ENCODE results near the gene TIAM2.

TIAM2 gene

DNA sequence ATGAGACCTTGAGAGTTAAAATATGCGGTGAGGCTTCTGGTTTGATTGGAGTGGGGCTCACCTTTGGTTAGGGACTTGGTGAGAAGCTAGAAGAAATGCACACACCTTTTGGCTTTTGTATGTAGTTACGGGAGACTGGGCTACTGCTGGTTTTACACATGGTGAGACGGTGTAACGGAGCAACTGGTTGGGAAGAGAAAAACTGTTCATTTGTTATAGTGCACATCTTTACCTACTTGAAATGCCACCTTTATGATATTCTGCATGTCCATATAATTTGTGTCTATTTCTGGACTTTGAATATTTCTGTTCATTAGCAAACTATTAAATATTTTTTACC, 31.6 kb downstream of the TIAM2 start:
- DNase-seq, result no peak

DNA sequence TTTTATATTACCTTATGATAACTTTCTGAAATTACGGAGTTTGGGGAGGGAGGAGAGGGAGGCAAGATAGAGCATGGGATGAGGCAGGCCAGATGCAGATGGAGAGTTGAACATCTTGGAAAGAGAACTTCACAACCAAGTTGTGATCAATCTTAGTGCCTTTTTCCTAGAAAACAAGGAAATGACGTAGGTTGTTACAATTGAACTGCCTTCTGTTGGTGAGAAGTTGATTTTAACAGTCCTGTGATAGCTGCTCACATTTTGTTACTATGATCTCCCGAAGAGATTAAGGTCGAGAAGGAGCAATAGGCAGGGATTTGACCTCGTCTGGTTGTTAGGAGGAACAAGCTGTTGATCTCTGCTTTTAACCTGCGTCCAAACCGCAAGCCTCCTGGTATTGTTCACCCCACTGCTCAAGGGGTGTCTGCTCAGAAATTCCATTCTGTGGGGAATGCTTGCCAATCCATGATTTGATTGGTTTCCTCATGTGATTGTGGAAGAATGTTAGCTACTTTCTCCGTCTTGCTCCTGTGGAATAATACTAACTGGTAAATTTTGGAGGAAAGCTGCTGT, 35.1 kb downstream of the TIAM2 start:
- no peak for DNase-seq

DNA sequence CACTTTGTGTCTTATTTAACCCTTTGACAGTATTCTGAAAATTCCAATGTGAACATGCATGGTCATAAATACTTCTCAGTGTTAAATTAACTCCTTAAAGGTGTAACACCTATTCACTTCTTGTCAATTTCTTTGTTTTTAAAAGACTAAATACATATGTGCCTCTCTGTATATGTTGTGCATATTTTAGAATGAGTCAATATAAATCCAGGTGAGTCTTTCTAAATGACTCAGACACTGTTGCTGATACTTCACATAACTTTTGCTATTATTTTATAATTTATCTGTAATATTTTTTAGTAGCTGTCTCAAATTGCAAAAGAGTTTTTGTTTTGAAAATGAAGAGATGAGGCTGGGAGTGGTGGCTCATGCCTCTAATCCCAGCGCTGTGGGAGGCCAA, 36.0 kb downstream of the TIAM2 start:
- no peak for DNase-seq

DNA sequence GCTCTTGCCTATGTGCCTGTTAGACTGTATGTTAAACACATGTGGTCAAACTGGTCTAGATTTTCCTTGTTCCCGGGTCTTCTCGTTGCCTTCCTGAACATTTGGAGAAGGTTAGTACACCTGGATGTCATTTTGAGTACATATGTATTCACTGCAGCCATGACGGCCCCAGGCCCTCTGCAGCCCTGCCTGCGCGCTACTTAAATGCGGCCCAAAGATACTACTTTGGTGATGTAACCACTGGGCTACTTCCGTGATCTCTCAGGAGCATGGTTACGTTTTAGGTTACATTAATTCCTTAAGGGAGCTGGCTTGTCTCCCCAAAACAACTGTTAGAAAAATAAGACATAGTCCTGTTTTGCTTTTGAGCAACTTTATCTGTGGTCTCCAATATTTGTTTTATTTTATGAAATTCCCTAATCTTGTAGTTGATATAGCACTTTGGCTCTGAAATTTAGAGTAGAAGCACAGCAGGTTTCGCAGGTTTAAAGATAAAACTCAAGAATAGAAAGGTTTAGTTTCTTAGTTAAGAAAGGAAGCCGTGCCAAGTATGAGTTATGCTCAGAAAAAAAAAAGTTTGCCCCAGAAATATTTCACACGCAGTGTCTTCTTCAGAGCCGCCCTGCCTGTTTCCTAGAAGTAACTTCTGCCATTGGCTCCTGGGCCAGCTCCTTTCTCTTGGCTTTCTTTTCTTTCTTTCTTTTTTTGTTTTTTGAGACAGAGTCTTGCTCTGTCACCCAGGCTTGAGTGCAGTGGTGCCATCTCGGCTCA, 38.1 kb downstream of the TIAM2 start:
- DNase-seq, result no peak

DNA sequence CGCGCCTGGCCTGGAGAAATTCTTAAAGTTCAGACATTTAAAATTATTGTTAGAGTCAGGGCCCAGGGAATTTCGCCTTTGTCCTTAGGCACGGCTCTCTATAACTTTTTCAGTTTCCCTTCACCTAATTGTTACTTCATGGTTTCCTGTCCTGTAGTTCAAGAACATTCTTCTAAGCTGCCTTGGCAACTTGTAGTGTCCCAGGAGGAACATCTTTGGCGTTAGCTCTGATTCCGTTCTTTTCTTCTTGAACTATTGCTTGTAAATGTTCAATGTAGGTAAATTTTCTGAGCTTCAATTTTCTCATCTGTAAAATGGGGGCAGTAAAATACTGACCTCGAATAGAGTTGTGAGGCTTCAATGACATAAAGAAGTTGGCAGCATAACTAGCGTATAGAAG, 41.8 kb downstream of the TIAM2 start:
- no peak for DNase-seq

DNA sequence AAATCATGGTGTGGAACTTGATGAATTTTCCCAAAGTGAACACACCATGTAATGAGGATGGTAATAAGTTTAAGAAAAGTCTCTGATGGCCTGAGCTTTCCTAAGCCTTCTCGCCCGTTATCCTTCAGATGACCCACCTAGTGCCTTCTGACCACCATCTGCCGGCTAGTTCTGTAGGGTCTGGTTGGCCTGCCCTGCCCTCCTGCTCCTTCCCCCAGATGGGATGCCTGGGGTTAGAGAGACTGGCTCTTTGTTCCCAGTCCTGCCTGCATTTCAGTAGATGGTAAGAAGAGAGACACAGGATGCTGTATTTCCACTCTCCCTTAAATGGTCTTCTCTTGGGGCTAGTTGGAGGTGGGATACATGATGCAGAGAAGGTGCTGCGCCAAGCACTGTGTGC, 43.0 kb downstream of the TIAM2 start:
- DNase-seq, result no peak

DNA sequence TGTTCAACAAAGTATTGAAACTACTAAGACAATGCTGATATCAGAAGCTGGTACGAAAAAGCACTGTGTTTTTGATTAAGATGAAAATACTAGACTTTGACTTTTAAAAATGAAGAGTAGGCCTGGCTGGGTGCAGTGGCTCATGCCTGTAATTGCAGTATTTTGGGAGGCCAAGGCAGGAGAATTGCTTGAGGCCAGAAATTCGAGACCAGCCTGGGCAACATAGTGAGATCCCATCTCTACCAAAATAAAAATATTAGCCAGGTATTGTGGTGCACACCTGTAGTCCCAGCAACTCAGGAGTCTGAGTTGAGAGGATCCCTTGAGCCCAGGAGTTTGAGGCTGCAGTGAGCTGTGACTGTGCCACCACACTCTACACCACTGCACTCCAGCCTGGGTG, 43.4 kb downstream of the TIAM2 start:
- no peak for DNase-seq

DNA sequence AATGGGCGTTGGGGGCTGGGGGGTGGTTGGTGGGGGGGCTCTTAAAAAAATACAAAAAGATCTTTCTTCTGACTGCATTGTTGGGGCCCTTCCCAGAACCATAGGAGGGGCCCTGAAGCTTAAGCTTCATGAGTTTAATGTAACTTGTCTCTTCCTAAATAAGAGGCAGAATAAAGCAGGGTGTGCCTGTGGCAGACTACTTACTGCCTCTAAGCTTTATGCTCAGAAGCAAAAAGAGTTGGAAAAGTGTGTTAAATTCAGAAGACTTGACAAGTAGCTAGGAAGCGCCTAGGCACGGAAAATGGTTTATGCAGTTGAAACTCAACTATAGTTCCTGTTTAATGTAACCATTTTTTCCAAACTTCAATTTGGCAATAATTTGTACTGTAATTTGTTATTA, 44.5 kb downstream of the TIAM2 start:
- no peak for DNase-seq

DNA sequence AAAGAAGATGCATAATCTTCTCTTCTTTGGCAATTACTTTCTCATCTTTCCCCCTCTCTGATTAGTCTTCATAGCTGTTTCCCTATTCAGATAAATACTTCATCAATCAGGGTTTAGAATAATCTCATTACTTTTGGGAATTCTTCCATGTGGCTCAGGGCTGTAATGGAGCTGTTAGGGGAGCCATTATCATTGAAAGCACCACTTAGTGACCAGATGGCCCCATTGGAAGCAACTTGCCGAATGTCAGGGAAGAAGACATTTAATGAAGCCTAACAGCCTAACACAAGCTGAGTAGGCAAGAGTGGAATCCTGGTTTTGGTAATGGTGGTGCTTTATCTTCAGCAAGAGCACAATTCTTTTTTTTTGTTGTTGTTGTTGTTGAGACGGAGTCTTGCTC, 45.0 kb downstream of the TIAM2 start:
- no peak for DNase-seq

DNA sequence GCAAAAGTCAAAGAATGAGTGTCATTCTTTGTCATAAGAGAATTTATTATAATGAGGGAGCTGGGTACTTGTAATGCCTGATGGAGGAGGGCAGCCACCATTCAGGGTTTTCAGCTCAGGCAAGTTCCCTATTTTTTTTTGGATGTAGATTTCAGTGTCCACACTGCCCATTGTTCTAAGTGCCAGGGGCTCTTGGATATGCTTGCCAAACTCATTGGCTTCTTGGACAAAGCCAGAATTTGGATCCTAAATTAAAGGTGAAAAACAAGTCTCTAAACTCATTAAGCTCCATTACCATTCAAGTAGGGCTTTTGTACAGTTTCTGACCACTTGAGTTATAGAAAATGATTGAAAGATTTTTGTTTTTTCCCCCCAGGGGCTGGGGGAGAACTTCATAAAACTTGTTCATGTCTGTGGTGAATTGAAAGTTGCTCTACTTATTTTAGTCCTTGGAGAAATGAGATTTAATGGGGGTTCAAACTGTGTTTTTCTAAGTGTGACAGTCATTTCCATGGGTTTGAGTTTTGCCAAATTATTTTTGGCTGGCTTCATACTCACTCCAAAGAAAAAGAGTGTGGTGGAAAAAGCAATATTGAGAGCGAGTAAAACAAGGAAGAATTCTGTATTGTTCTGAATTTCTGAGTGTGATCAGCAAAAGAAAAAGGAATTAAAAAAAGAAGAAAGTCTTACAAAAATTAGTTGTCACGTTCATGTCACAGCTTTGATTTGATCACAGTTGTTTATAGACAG, 46.0 kb downstream of the TIAM2 start:
- no peak for DNase-seq

DNA sequence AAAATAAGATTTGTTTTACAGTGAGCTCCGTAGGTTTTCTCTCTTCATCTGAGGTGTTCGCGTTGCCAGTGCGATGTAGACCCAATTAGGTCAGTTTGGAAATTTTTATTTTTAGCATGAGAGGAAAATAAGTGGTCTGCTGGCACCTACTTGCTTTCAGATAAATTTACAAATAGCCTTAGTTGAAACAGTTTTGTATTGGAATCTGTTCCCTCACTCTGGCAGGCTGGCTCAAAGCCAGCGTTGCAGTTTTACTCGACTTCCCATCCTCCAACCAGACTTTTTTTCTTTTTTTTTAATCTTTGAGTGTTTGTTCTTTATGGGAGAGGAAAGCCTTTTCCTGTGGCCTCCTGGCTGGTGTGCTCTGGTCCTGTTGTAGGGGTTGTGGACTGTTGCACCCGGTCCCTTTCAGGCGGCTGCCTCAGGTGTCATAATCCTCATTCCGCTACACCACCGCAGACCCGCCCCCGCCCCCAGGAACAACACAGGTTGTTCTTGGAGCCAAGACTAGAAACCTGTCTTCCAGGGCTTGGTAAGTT, 46.7 kb downstream of the TIAM2 start:
- DNase-seq, result no peak

DNA sequence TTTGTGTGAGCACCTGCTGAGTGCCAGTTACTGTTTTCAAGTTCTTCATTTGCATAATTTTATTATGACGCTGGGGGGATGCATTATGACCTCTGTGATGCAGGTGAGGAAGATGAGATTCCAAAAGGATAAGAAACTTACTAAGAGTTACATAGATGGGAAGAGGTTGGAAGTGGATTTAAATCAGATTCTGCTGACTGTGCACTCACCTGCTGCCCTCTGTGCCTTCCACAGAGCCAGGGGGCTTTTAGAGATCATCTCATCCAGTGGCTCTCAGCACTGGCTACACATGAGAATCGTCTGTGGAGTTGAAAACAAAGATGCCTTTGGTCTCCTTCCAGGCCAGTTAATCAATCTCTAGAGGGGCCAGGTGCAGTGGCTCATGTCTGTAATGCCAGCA, 47.9 kb downstream of the TIAM2 start:
- DNase-seq, result no peak

DNA sequence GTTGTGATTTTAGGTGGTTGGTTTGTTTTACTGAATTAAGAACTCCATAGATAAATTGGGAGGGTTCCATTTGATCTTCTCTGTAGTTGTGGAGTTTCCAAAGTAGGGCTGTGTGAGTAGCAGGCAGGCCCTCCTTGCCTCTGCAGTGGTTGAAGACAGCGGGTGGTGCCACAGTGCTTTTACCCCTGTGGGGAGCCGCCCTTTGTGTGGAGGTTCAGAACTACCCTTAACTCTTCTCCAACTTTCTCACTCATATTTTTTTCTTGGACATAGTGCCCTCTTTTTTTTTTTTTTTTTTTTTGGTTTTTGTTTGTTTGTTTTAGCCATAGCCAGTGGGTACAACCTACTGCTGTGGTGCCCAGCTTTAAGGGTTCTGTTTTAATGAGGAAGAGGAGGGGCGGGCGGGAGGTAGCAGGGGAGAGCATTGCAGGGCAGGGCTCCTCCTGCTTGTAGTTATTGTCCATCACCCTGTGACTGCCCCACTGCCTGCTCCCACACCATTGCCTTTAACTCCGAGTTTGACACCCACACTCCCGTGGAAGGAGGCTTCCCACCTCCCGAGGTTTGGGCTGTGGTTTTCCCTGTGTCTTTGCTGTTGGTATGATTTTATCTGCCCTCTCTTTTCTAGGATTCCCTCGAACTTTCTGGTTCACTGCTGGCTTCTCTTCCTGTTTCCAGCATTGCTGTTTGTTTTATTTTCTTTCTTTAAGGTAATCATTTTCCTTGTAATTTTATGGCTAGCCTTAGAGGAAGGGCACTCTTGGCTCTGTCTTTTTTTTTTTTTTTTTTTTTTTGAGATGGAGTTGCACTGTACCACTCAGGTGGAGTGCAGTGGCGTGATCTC, 50.7 kb downstream of the TIAM2 start:
- DNase-seq, result no peak

DNA sequence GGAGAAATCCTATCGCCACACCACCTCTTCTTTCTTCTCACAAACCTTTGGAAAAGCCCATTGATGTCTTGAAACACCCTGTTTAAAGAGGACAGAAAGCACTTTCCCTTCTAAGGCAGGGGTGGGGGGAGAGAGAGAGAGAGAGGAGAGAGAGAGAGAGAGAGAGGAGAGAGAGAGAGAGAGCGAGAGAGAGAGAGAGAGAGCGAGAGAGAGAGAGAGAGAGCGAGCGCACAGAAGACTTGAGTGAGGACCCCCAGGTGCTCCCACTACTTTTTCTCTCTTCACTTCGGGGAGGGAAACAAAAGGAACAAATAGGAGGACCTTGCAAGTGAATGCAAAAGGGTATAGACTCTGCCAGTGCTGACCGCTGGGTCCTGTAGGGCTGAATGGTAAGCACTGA, 52.4 kb downstream of the TIAM2 start:
- no peak for DNase-seq

DNA sequence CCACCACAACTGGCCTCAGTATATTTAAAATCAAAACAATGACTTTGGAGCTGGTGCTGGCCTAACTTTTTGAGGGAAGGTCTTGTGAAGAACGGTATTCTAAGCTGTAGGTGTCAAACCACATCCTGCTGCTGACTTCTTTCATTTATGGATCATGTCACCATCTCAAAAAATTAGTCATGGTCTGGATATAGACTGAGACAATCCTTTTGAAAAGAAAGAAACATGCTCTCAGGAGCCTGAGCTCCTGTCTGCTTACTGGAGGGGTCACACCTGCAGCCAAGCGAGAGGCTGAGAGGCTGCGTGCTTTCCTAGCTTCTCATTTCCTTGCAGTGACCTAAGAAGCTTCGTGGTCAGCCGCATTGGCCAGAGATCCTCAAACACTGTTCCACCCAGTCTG, 55.2 kb downstream of the TIAM2 start:
- DNase-seq, result no peak

DNA sequence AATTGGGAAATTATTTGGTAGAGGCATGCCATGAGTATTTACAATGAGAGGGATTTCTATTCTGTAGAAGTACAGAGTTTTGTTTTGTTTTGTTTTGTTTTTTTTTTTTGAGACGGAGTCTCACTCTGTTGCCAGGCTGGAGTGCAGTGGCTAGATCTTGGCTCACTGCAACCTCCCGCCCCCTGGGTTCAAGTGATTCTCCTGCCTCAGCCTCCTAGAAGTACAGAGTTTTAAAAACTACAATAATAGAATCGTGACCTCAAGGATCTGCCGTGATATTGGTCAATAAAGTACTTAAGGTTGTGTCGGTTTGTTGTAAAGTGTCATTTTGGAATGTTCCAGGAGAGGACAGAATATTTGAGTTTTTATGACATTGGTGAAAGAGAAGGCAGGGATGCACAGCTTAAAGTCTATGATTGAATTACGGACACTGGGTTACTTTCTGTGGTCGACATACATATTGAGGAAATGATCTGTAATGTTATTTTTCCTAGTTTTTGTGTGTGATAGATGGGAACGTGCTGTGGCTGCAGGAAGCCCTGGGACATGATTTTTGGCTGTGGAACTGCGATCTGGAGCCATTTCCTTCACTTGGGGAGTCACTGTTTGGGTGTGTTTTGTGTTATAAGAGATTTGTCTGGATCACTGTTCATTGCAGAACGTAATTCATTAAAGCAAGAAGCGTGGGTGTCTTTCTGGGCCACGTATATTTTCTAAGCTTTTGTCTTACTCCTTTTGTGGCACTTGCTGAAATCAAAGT, 59.6 kb downstream of the TIAM2 start:
- DNase-seq, result no peak

DNA sequence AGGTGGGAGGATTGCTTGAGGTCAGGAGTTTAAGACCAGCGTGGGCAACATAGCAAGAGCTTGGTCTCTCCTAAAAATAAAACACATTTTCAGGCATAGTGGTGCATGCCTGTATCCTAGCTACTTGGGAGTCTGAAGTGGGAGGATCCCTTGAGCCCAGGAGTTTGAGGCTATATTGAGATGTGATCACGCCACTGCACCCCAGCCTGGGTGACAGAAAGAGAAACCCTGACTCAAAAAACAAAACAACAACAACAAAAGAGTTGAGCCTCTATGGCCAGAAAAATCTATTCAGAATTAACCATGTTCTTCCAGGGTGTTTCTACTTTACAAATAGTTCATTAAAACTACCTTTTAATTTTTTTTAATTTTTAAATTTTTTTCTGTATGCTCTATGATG, 60.6 kb downstream of the TIAM2 start:
- DNase-seq, result no peak

DNA sequence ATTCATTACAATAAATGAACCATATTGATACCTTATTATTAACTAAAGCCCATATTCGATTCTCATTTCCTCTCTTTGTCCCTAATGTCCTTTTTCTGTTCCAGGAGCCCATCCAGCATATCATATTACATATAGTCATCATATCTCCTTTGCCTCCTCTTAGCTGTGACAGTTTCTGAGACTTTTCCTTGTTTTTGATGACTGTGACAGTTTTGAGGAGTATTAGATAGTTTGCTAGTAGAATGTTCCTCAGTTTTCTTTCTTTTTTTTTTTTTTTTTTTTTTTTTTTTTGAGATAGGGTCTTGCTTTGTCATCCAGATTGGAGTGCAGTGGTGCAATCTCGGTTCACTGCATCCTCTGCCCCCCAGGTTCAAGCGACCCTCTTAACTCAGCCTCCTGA, 61.6 kb downstream of the TIAM2 start:
- no peak for DNase-seq

DNA sequence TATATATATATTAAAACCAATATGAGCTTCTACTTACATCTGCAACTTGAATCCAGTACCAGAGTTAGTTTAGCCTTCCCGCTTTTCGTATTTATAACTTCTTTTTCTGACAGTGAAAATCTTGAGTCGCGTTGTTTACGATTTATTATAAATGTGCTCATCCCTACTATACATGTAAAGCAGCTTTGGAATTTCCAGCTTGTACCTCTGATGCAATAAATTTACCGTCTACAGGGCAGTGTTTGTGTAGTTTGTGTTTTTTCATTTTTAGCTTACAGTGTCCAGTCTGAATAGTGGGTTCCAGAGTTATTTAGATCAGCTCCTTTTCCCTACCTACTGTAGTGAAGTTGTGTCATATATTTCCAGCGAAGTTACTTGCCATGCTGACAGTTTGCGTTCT, 66.3 kb downstream of the TIAM2 start:
- no peak for DNase-seq

DNA sequence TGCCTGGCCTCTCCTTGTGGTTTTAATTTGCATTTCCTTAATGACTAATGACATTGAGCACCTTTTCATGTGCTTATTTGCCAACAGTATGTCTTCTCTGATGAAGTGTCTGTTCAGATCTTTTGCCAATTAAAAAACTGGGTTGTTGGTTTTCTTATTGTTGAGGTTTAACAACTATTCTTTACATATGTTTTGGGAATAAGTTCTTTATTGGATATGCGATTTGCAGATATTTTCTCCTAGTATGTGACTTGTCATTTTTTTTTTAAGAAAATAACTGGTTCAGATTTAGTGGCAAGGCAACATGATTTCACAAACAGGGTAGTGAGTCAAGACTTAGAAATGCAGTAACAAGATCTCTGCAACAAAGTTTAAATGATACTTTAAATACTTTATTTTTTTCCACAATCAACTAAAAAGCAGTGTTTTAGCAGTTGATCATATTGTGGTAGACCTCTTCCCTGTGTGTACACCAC, 67.8 kb downstream of the TIAM2 start:
- DNase-seq, result no peak

DNA sequence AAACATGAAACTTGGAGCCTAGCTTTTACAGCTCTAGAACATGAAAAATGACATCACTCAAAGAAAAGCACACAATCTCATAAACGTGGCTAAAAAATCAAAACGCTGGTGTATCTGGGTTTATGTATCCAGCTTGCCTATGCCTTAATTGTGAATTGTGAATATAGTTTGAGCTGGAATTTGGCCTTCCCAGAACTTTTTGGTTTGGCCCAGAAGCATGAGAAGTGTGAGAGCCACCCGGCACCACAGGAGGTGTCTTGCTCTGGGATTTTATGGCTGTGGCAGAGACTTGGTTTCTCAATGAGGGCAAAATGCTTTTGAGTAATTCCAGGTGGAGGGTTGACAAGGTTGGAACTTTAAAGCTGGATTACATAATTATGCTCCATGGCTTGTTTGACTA, 69.2 kb downstream of the TIAM2 start:
- DNase-seq, result no peak

DNA sequence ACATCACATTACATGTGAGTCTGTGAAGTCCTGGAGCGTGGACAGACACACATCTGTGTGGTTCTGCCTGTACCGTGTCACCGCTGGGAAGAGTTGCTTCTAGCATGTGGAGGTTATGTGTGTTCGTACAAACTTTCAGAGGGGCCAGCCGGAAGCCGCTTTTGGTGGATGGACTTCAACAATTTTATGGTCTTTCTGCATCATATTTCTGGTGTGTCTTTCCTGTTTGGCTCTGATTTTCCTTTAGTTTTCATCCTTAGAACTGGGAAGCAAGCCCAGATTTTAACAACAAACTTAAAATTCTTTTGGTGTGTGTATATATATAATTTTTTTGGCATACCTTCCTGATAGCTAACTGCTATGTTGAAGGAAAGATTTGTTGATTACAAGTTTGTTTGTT, 71.2 kb downstream of the TIAM2 start:
- DNase-seq, result no peak

Measured in activated gamma-delta T cell (primary cell).